HG03039 (cell line): ENCODE data around the gene UCN2.
"Not testable (repeated sequence)": the region's sequence is repeated elsewhere in the genome, so short reads cannot be mapped to it uniquely, and the experiment has no call there.

Experiments used
- ATAC-seq: cut with Tn5 transposase; IDR thresholded peaks from one replicate; pipeline ENCODE4 v1.9.1; 2021; ENCODE audit warnings: mild to moderate bottlenecking, moderate library complexity; ENCODE audit not compliant: unreplicated experiment

The UCN2 gene

DNA sequence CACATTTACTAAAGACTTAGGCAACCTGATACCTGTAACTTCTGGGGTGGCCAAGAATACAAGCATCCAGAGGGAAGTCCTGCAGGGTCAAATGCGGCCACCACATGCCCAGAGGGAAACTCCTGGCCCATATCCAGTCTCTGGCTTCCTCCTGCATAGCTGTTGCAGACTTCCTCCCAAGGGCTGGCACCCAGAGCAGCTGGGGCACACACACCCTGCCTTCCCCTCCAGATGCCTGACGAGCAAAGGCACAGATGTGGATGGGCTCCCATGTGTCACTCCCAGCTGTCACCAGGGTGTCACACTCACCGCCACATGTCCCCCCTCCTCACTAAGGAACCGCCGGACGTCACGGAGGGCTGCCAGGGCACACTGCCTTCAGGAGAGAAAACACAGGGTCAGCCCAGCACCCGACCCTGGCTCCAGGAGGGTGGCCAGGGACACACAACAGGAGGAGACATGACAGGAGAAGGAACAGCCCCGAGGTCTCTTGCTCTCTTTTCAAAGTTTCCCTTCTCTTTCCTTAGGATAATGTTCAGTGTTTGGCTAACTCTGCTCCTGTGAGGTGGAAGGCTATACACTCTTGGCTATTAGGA, 20.2 kb downstream of the UCN2 start:
- no peak for ATAC-seq

DNA sequence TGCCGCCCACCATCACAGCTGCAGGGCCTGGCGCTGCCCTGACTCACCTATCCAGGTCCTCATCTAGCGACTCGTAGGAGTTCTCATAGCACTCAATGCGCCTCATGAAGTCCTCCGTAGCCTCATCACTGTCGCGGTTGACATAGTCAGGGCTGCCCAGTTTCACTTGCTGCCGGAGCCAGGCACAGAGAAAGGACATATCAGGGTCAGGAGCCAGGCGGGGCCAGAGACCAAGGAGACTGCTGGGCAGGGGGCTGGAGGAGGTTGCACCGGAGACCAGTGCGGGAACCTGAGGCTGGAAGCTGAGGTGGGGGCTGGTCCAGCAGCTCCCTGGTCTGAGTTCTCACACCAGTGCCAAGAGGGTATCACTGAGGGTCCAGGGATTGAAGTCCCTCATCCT, 25.1 kb downstream of the UCN2 start:
- ATAC-seq = no peak

DNA sequence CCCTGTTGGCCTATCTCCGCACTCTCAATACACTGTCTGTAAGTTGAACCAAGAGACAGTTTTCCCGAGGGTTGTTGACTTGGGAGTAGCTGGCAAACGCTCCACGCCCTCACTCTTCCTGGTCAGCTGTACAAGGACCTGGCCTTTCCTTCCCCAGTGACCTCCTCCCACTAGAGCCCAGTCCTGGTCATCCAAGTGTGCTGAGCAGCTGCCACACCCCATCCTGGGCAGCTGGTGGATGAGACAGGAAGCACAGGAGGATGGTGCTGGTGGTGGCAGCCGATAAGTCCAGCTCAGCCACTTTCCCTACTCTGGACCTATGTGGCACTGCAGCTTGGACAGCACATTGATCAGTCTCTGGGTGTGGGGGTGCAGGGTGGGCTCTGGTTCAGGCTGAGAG, 26.8 kb downstream of the UCN2 start:
- ATAC-seq = no peak

DNA sequence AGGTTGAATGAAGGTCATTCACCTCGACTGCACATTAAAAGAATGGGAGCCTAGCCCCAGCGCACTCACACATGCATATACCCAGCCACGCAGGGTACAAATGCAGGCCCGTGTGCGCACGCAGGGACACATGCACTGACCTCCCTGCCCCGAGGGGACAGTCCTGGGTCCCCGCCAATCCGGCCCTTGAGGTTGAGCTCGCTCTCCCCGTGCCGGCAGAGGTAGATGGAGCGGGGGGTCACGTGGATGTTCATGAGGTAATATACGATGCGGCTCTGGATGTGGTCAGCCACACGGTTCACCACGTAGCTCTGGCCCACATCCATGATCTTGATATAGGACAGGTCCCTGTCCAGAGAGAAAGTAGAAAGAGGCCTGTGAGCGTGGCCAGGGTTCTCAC, 27.5 kb downstream of the UCN2 start:
- no peak for ATAC-seq

DNA sequence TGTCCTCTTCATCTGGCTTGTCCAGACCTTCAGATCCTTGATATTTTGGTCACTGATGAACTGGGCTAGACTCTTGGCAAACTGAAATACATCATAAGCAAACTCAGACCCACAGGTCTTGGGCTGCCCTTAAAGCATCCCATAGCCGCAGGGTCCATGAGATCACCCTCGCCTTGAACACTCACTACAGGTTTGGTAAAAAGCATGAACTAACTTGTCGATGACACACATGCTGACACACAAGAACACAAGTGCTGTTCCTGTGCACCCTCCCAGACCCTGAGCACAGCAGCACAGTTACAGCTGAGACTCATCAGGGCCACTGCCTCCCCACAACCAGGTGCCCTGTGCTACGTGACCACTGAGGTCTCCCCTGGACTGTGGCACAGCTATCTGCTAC, 28.0 kb downstream of the UCN2 start:
- ATAC-seq = no peak

DNA sequence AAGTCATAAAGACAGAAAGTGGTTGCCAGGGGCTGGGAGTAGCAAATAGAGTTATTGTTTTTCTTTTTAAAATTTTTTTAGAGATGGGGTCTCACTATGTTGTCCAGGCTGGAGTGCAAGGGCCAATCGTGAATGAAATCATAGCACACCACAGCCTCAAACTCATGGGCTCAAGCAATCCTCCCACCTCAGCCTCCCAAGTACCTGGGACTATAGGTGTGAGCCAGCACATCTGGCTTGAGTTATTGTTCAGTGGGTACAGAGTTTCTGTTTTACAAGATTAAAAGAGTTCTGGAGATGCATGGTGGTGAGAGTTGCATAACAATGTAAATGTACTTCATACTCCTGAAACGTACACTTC, 30.6 kb downstream of the UCN2 start:
- ATAC-seq = no peak

DNA sequence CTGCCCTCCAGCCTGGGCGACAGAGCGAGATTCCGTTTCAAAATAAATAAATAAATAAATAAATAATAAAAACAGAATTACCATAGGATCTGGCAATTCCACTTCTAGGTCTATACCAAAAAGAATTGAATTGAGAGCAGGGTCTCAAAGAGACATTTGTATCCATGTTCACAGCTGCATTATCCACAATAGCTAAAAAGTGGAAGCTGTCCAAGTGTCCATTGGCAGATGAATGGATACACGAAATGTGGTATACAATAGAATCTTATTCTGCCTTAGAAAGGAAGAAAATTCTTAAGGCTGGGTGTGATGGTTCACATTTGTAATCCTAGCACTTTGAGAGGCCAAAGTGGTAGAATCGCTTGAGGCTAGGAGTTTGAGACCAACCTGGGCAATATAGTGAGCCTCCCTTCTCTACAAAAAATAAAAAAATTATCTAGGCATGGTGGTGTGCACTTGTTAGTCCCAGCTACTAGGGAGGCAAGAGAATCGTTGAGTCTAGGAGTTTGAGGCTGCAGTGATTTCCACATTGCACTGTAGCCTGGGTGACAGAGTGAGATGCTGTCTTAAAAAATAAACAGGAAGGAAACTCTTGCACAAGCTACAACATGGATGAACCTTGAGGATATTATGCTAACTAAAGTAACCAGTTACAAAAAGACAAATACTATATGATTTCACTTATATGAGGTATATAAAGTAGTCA, 31.2 kb downstream of the UCN2 start:
- no peak for ATAC-seq

DNA sequence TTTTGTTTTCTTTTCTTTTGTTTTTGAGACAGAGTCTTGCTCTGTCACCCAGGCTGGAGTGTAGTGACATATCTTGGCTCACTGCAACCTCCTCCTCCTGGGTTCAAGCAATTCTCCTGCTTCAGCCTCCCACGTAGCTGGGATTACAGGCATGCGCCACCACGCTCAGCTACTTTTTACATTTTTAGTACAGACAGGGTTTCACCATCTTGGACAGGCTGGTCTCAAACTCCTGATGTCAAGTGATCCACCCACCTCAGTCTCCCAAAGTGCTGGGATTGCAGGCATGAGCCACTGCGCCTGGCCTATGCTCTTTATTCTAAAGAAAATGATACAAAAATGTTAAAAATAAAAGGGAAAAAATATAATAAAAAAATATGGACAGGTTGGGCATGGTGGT, 32.9 kb downstream of the UCN2 start:
- ATAC-seq = not testable (repeated sequence)

DNA sequence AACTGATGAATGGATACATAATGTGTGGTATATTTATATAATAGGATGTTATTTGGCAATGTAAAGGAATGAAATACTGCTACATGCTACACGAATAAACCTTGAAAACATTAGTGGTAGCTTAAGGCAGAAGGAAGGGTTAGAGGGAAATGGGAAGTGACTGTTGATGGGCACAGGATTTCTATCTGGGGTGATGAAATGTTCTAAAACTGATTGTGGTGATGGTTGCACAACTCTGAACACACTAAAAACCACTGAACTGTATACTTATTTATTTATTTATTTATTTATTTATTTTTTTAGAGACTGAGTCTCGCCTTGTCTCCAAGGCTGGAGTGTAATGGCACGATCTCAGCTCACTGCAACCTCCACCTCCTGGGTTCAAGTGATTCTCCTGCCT, 34.8 kb downstream of the UCN2 start:
- ATAC-seq = no peak

DNA sequence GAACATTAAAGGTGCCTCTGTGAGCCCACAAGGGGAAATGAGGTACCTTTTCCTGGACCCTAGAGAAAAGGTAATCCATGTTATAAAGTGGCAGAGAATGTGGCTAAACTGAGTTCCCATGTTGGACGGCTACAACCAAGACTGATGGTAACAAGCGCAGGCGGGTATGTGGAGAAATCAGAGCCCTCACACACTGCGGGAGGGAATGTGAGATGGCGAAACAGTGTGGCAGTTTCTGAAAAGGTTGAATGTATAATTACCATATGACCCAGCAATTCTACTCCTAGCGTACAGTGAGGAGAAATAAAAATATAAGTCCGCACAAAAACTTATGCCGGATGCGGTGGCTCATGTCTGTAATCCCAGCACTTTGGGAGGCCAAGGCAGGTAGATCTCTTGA, 35.5 kb downstream of the UCN2 start:
- ATAC-seq = no peak

DNA sequence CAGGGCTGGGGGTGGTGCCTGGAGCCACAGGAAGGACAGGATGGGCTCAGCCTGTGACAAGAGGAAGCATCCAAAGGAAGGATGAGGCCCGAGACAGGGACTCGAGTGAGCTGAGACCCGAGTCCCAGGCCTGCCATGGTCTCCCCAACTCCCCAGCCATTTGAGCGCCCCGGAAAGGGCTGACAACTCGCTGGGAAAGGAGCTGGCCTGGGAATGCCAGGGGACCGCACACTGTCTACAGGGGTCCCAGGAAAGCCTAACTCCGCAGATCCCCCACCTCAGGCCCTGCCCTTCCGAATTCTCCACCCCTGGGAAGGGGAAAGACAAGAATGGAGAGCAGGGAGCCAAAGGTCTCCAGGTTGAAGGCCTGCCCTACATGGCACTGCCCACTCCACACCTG, 38.6 kb downstream of the UCN2 start:
- no peak for ATAC-seq

DNA sequence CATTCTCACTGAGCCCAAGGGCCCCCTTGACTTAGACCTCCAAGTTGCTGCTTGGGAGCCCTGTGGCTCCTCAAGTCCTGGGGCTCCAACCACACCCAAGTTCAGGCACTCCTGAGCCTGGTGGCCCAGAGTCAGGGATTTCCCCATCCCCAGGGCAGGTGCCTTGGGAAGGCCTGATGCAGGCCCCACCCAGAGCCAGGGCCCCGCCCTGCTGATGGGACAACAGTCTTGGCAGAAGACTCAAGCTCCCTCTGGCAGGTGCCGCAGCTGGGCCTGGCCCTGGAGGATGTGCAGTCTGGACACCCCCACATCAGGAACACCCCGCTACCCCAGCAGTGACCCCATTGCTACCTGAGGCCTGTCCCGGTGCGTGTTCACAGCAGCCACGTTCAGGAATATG, 41.9 kb downstream of the UCN2 start:
- no peak for ATAC-seq

DNA sequence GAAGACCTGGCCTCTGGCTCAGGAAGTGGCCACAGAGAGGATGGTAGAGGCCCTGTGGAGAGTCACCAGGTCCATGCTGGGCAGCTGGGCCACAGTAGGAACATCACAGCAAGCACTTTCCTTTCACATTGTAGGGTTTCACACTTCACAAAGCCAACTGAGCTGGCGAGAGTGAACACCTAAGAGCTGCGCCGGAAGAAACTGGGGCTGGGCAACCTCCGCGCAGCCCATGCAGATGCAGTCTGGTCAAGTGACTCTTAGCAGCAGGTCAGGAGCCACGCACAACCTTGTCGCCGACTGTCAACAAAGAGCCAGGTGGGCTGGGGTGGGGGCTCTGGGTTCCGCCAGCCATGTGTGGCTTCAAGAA, 44.3 kb downstream of the UCN2 start:
- ATAC-seq = no peak

DNA sequence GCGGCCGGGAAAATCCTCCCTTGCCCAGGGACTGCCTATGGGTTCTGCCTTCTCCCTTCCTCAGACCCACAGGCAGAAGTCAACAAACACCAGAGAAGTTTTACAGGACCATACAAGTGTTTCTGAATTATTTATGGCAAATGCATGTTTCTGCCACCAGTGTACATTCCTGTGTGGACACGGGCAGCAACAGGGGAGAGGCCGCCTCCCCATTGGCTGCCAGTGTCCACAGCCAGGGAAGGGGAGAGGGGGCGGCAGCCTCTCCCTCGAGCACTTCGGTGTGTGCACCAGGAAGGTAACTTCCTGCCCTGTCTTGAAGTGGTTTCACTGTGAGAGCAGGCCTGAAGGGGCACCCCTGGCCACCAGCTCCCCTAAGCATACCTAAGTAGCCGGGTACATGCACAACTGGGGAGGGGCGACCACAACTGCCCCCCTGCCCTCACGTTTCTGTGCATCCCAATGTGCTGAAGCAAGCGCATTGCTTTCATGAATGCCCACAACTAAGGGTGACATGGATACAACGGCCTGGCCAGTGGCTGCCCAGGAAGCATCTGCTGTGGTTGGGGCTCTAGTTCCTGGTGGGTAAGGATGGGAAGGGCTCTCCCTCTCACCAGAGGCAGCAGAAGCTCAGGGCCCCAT, 44.8 kb downstream of the UCN2 start:
- ATAC-seq = no peak

DNA sequence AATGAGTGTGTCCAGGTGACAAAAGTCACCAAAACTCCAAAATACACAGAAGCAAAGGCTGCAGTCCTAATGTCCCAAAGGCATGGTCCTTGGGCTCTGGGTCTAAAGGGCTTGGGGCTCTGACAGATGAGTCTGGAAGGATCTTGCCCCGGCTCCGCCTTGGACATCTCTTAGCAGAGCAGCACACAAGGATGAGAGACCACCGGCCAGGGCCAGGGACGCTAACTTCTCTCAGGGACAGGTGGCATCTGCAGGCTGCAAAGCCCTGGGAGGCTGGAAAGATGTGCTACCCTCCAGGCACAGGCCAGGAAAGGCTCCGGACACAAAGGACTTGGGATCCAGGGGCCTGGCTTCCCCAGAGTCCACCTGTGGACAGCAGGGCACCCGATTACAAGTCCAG, 45.5 kb downstream of the UCN2 start:
- no peak for ATAC-seq

DNA sequence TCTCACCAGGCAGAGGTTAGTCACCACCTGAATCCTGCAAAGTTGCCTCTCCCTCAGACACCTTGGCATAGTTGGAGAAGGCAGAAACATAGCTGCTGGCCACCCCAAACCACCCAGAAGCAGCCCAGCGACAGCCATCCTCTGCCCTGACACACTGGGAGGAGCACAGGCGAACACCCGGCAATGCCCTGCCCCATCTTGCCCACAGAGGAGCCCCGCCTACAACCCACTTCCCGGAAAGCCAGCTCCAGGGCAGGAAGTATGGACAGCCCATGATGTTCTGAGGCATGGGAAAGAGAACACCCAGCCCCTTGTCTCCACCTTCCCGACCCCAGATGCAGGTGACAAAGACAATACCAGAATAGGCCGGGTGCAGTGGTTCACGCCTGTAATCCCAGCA, 47.0 kb downstream of the UCN2 start:
- ATAC-seq = no peak

DNA sequence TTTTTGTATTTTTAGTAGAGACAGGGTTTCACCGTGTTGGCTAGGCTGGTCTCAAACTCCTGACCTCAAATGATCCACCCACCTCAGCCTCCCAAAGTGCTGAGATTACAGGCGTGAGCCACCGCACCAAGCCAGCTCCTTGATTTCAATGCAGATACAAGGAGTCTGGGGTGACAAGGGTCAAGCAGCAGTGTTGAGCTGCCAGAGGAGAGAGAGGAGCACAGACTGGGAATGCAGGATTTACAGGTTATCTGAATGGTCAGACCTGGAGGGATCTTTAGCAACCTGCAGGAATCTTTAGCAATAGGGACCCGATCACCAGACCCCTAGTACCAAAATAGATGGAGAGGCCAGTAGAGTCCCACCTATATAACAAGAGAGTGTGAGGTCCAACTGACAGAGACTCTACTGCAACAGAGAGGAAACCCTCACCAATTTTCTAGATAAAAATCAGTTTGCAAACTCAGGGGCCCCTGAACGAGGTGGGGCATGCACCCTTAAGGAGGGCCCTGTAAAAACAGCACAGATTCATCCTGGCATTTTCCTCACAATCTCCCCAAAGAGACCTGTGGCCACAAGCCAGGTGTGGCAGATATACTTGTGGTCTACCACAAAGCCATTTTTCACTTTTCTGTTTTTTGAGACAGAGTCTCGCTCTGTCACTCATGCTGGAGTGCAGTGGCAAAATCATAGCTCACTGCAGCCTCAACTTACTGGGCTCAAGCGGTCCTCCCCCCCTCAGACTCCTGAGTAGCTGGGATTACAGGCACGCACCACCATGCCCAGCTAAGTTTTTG, 49.0 kb downstream of the UCN2 start:
- ATAC-seq = no peak
